T-helper 2 cell (primary cell): Measurements from ENCODE around the gene SPATS1.

Source experiments
- DNase-seq, 5 experiments: peaks; one replicate each; pipeline versions ENCODE4 v3.0.0 to v3.0.0-alpha.2; 2012 to 2022
- total RNA-seq, 2 donors: gene quantifications; one replicate each; lab custom pipeline; 2026; lab: John Stamatoyannopoulos, UW

Gene SPATS1, protein sequence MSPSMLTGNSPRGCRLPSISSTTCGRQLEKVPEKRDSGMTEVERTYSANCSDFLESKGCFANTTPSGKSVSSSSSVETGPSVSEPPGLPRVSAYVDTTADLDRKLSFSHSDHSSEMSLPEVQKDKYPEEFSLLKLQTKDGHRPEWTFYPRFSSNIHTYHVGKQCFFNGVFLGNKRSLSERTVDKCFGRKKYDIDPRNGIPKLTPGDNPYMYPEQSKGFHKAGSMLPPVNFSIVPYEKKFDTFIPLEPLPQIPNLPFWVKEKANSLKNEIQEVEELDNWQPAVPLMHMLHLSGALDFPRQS
- total RNA-seq, result 0 to 0.07 reads per million in 2 donors

DNA sequence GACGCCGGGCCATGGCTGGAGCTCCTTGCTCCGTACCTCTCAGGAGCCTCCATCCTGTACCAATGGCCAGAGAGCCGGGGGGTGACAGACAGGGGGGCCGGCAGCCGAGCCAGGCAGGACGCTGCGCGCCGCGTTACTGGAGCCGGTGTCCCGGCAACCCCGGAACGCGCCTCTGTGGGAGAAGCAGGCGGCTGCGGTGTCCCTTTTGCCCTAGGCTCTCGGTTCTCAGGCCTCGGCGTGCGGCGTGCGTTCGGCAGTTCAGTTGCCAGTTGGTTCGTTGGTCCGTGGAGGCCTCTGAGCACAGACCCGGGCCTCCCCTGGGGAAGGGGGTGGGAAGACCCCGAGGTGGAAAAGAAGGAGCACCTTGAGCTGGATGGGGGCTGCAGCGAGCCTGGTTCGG lies at the start of gene SPATS1:
Gene SPATS1, plus strand, starts transcription at position 162 of the 400 bp plus-strand sequence. CDS start 446 bp downstream, outside the sequence.
- DNase-seq, result no peak

- DNase-seq, result no peak
Observed at GRCh38 chr6:44292661-44293365, 49.6 kb upstream of the SPATS1 start.

- no peak for DNase-seq
Observed at GRCh38 chr6:44294832-44295791, 47.3 kb upstream of the SPATS1 start.

DNA sequence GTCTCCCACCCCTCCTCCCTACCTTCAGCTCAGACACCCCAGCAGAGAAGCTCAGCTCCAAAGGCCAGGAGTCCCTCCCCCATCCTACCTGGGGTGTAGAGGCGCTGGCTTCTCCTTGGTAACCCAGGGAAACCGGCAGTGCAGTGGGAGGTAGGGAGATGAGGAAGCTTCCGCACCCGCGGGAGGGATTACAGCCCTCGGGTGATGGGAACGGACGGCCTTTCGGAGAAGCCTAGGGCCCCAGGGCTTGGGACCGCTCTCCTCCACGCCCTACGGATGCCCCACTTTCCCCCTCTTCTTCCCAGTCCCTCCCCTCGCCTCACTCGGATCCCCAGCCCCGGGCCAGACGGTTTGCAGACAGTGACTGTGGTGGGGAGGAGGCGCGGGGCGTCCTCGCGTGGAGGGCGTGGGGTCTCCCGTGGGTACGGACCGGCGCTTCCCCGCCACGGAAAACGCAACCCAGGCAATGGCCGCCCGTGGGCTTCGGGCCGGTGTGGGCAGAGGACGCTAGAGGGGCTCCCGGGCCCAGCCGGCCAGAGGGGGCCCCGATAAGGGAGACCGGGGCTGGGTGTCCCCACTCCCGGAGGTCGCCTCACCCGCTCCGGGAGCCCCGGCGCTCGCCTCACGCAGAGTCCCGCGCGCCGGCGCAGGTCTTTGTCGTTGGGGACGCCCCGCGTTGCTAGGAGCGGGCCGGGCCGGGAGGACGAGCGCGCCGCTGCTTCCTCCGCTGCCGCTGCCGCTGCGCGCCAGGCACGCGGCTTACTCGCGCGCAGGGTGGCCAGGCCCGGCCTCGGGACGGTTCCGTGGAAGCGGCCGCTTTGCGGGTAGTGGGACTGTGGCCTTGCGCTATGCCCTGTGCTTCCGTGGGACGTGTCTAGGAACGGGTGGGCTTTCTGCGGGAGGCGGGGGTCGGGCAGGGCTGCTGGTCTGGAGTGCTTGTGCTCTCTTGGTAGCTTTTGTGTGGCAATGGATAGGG lies 45.1 kb upstream of the SPATS1 start:
- peak in 4 of 5 experiments; percentile 18 to 63 (median 24) for DNase-seq

GRCh38 chr6:44298055-44298803 lies 44.2 kb upstream of the SPATS1 start:
- no peak for DNase-seq

GRCh38 chr6:44298864-44299263 lies 43.6 kb upstream of the SPATS1 start:
- no peak for DNase-seq

DNA sequence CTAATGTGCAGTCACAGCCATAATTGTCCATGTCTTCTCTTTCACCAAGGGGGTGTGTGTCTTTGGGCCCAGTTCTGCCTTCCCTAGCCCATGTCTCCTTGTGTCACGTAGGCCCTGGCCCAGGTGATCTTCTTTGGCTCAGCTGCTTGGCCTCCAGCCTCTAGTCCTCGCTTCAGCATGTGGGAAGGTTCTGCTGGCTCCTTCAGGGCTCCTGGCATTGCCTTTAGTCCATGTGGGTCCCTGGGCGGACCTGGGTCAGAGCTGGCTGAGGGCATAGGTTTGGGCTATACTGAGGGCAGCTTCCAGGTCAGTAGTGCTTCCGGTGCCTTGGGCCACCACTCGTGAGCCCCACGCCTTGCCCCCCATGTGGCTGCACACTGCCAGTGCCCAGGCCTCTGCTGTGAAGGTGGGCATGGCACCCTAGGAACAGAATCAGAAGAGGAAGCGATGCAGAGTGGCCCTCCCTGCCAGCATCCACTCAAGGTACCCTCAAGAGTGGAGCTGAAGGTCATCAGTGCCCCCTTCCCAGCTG lies 42.1 kb upstream of the SPATS1 start:
- DNase-seq, result no peak

DNA sequence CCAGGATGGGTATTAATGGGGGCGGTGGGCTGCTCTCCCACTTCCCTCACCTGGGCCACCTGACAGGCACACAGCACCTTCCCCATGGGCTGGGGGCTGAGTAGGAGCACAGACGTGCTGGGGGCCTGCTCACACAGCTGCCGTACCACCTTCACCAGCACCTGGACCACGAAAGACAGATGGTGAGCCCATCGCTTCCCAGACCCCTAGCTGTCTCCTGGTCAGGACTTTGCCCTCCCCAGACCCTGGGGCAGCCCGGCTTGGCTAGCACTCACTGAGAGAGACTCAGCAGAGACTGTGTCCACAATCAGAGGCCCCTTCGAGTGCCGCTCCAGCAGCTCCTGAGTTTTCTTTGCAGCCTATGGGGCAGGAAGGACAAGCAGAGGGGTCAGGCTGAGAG lies 41.3 kb upstream of the SPATS1 start:
- no peak for DNase-seq

- no peak for DNase-seq
Observed at GRCh38 chr6:44301782-44302564, 40.5 kb upstream of the SPATS1 start.

DNA sequence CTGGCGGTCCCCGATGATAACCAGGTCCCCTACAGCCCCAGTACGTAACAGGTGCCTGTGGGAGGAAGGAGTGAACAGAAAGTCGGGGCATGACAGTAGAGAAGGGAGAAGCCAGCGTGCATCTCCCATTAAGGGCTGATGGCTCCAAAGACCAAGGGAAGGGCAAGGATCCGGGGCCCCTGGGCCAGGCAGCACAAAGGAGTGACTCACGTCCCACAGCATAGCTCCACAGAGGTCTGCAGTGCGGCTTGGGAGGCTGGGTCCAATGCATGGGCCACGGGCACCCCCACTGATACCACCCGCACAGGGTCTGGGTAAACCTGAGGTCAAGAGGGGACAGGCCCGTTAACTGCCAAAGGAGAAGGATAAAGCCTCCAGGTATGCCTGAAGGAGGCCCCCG lies 39.6 kb upstream of the SPATS1 start:
- DNase-seq, result no peak

DNA sequence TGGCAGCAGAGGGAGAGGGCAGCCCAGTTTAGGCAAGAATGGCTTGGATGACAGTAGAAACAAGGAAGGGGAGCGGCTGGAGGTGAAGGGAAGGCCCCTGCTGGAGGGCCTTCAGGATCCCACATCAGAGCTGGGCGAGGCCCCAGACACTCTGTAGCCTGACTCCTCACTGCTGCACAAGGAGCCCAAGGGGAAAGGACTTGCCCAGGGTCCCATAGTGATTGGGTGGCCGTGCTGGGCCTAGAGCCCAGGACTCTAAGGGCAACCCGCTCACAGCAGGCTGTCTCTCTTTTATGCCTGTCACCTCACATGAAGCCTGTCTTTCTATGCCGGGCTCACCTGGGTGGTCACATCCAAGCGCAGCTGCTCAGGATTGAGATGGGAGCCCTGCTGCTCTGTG lies 38.6 kb upstream of the SPATS1 start:
- DNase-seq, result no peak

DNA sequence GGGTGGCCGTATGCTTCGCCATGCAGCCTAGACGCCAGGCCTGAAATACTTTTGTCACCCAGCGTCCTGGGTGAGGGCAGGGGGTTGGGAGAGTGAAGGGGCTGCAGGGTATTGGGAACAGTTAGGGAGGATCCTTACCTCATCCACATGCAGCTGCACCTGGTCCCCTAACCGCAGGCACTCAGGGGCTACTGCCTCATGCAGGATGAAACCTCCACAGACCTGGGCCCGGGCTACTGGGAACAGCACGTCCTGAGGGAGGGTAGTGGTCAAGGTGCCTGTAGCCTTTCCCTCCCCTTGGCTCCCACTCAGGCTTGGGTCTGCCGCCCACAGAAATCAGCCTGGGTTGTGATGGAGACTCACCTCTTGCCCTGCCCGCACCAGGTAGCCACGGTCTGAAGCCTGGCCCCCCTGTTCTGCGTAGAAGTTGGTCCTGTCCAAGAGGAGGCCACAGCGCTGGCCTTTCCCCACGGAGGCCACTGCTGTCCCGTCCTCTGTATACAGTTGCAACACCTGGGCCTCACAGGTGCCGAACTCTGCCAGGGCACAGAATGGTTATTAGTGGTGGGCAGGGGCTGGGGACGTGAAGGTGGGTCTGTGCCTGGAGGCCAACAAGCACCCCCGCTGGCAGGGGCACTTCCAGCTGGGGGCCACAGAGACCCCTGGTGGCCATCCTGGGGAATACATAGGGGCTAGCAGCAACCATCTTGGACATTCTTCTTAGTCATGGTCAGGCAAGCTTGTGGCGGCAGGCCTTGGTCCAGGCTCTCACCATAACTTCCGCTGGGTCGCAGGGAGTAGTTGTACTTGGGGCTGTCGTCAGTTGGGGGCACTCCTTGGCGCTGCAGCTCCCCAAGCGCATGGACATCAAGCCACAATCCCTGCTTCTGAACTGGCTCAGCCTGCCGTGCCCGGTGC lies 37.9 kb upstream of the SPATS1 start:
- DNase-seq, result peak in 3 of 5 experiments; percentile 28 to 38 (median 29)

- no peak for DNase-seq
Observed at GRCh38 chr6:44305200-44305725, 37.2 kb upstream of the SPATS1 start.

DNA sequence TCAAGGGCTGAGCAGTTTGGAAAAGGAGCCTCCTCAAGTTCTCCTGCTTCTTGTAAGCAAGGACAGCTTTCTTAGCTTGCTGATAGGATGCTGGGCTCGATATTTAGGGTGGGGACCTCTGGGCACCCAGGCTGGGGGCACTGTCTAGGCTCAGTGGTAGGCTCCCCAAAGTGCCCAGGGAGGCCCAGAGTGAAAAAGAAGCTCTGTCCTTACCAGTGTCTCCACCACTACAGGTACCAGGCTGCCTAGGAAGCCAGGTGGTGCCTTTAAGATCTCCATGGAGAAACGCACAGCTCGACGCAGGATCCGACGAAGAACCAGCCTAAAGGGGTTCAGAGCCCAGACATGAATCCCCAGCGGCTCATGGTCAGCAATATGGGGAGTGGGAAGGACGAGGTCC lies 35.7 kb upstream of the SPATS1 start:
- no peak for DNase-seq

DNA sequence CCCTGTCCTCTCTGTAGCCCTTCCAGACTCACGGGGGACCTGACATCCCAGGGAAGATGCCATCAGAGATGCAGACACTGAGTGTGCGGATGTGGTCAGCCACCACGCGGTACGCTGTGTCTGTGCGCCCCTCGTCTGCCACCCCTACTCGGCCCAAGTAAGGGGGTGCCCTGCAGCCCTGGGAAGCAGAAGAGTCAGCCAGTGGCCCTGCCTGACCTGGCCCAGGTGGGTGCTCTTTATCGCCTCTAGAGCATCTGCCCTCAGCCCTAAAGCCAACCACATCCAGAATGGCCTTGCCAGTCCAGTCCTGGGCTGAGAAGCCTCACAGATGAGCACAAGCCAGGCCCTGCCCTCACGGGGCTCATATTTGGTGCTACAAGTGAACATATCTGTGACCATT lies 35.2 kb upstream of the SPATS1 start:
- no peak for DNase-seq

- no peak for DNase-seq
Observed at GRCh38 chr6:44309092-44309491, 33.4 kb upstream of the SPATS1 start.

DNA sequence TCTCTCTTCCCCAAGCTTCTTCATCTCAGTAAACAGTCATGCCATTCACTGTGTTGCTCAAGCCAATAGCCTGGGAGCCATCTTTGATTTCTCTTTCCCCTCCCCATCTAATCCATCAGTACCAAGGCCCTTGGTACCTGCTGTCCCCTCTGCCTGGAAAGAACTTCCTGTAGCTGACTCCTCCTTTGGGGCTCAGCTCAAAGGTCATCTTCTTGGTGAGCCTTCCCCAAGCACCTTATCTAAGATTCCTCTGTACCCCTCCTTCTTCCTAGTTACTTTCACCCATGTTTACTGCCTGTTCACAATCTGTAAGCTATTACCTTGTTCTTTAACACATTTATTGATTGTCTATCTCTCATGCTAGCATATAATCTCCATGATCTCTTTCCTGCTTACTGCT lies 32.8 kb upstream of the SPATS1 start:
- DNase-seq, result no peak

DNA sequence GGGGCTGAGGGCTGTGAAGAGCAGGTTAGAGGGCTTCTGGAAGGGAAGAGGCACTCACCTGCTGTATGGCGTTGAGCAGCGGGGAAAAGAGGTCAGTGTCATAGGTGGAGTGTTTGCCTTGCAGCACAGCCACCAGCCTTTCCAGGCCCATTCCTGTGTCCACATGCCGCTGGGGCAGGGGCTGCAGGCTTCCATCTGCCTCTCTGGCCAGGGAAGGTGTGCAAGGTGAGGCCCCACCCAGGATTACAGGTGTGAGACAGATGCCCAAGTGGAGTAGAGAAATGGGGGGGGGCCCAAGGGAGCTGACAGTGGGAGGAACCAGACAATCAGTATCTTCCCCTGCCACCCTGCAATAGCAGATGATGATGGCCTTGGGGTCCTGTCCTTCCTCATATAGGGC lies 32.2 kb upstream of the SPATS1 start:
- no peak for DNase-seq

DNA sequence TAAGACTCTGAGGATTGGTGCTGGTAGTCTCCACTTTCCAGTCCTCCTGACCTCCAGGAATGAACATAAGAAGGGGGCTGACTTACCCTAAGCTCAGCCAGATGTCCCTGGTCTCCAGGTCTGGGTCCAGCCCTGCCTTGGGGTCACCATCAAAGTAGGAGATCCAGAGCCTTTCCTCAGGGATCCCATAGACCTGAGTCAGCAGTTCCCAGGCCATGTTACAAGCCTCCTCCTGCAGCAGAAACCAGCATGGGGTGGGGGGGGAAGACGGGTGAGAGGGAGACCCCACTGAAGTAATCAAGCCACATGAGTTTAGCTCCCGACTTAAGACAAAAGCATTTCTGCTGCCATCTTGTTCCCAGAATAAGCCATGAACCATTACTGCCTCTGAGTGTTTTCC lies 31.1 kb upstream of the SPATS1 start:
- no peak for DNase-seq
